GM23338 (cell line): ENCODE results near the gene TRIOBP. TPM values are rescaled to one million over a fixed set of nuclear protein-coding genes. Genes with fewer than 3 reads are reported as not detected.

Source experiments
- ATAC-seq: fragments of 200-7000 bp; cut with Tn5 transposase; 3 replicates; pipeline ENCODE4 v1.9.1; 2020
- DNase-seq: peaks from one replicate; pipeline ENCODE4 v3.0.0-alpha.2; 2015; ENCODE audit warnings: low spot score
- H2AFZ ChIP-seq: fragments of 200-600 bp; sonication (generic); 2 replicates; pipeline ENCODE4 v1.8.0; 2016; ENCODE audit warnings: antibody characterized with exemption, mild to moderate bottlenecking, moderate library complexity
- H3F3A ChIP-seq: fragments of 200-600 bp; sonication (generic); replicated peaks from 2 replicates; pipeline ENCODE4 v1.8.0; 2017; ENCODE audit warnings: antibody characterized with exemption, mixed run types, low read depth
- H3K27ac ChIP-seq: fragments of 200-600 bp; sonication (generic); 2 replicates; pipeline ENCODE4 v1.6.1; 2016; ENCODE audit warnings: low read depth
- H3K27me3 ChIP-seq: fragments of 200-600 bp; sonication (generic); 2 replicates; pipeline ENCODE4 v1.8.0; 2016; ENCODE audit warnings: mild to moderate bottlenecking, mixed run types, moderate library complexity; ENCODE audit not compliant: insufficient read depth
- H3K36me3 ChIP-seq: fragments of 200-600 bp; sonication (generic); 2 replicates; pipeline ENCODE4 v1.8.0; 2016; ENCODE audit warnings: mild to moderate bottlenecking; ENCODE audit not compliant: insufficient read depth
- H3K4me1 ChIP-seq: fragments of 200-600 bp; sonication (generic); 2 replicates; pipeline ENCODE4 v1.8.0; 2016; ENCODE audit warnings: mild to moderate bottlenecking, moderate library complexity; ENCODE audit not compliant: insufficient read depth
- H3K4me2 ChIP-seq: fragments of 200-600 bp; sonication (generic); 2 replicates; pipeline ENCODE4 v1.7.1; 2017; ENCODE audit warnings: mixed run types
- H3K4me3 ChIP-seq: fragments of 200-600 bp; sonication (generic); 2 replicates; pipeline ENCODE4 v1.6.1; 2016; ENCODE audit warnings: mixed run types
- H3K79me2 ChIP-seq: fragments of 200-600 bp; sonication (generic); replicated peaks from 2 replicates; pipeline ENCODE4 v1.8.0; 2017; ENCODE audit warnings: mild to moderate bottlenecking; ENCODE audit not compliant: insufficient read depth
- H3K9me2 ChIP-seq: fragments of 200-600 bp; sonication (generic); 2 replicates; pipeline ENCODE4 v1.8.0; 2017; ENCODE audit not compliant: insufficient read depth
- H4K20me1 ChIP-seq: fragments of 200-600 bp; sonication (generic); replicated peaks from 2 replicates; pipeline ENCODE4 v1.8.0; 2017; ENCODE audit warnings: mild to moderate bottlenecking; ENCODE audit not compliant: insufficient read depth
- H3K27ac Mint-ChIP-seq: 2 replicates; pipeline ENCODE4 v1.8.0; 2020; ENCODE audit warnings: inconsistent platforms, mild to moderate bottlenecking, moderate library complexity, mixed read lengths
- H3K27me3 Mint-ChIP-seq: 3 replicates; pipeline ENCODE4 v1.8.0; 2022; ENCODE audit warnings: low read depth, mild to moderate bottlenecking, moderate library complexity, mixed read lengths, inconsistent platforms; ENCODE audit not compliant: insufficient read depth, poor library complexity
- H3K36me3 Mint-ChIP-seq: 3 replicates; pipeline ENCODE4 v1.8.0; 2021; ENCODE audit warnings: low read depth, mild to moderate bottlenecking, inconsistent platforms, moderate library complexity, mixed read lengths
- H3K4me1 Mint-ChIP-seq: 3 replicates; pipeline ENCODE4 v1.8.0; 2020; ENCODE audit warnings: mild to moderate bottlenecking, inconsistent platforms, mixed read lengths
- H3K4me3 Mint-ChIP-seq: 3 replicates; pipeline ENCODE4 v1.8.0; 2021; ENCODE audit warnings: moderate library complexity, mild to moderate bottlenecking, inconsistent platforms, mixed read lengths
- H3K9me3 Mint-ChIP-seq: 3 replicates; pipeline ENCODE4 v1.8.0; 2020; ENCODE audit warnings: moderate library complexity, mild to moderate bottlenecking, inconsistent platforms, mixed read lengths
- CREB1 ChIP-seq: fragments of 250-450 bp; sonication (Bioruptor Pico); IDR thresholded peaks from 2 replicates; pipeline ENCODE4 v1.5.0; 2020; ENCODE audit warnings: low read depth, mild to moderate bottlenecking, moderate library complexity
- CTCF ChIP-seq, 2 experiments: fragments of 200-600 bp in 1 of 2; sonication (generic) in 1 of 2; conservative IDR thresholded peaks; 2 replicates each; pipeline versions ENCODE4 v1.5.1 to v1.6.1; 2016 to 2017; ENCODE audit warnings: antibody characterized with exemption in 2 of 2, low read depth in 2 of 2, mild to moderate bottlenecking in 2 of 2, moderate library complexity in 1 of 2
- ETS1 ChIP-seq: IDR thresholded peaks from 2 replicates; pipeline ENCODE4 v1.6.1; 2016; ENCODE audit warnings: antibody characterized with exemption
- EZH2 ChIP-seq: fragments of 200-600 bp; sonication (generic); IDR thresholded peaks from one replicate; pipeline ENCODE4 v1.8.0; 2017; ENCODE audit warnings: antibody characterized with exemption, mild to moderate bottlenecking, low read depth; ENCODE audit not compliant: unreplicated experiment
- EZH2phosphoT487 ChIP-seq: fragments of 200-600 bp; sonication (generic); IDR thresholded peaks from one replicate; pipeline ENCODE4 v1.8.1; 2018; ENCODE audit warnings: antibody characterized with exemption; ENCODE audit not compliant: unreplicated experiment
- JUNB ChIP-seq: IDR thresholded peaks from one replicate; pipeline ENCODE4 v1.6.1; 2016; ENCODE audit warnings: antibody characterized with exemption; ENCODE audit not compliant: unreplicated experiment
- NANOG ChIP-seq: IDR thresholded peaks from 2 replicates; pipeline ENCODE4 v1.6.1; 2016; ENCODE audit warnings: antibody characterized with exemption, borderline replicate concordance
- POLR2AphosphoS5 ChIP-seq: IDR thresholded peaks from 2 replicates; pipeline ENCODE4 v1.6.1; 2016; ENCODE audit warnings: antibody characterized with exemption, low read depth
- REST ChIP-seq: IDR thresholded peaks from one replicate; pipeline ENCODE4 v1.6.1; 2018; ENCODE audit warnings: antibody characterized with exemption; ENCODE audit not compliant: unreplicated experiment
- STAT1 ChIP-seq: IDR thresholded peaks from one replicate; pipeline ENCODE4 v1.6.1; 2016; ENCODE audit warnings: antibody characterized with exemption; ENCODE audit not compliant: unreplicated experiment
- ZNF114 ChIP-seq: fragments of 250-450 bp; sonication (Bioruptor Pico); IDR thresholded peaks from 2 replicates; pipeline ENCODE4 v1.5.0; 2020; ENCODE audit warnings: mild to moderate bottlenecking, moderate library complexity
- ZNF331 ChIP-seq: fragments of 250-450 bp; sonication (Bioruptor Pico); IDR thresholded peaks from 2 replicates; pipeline ENCODE4 v1.5.0; 2020; ENCODE audit warnings: low read depth, mild to moderate bottlenecking, moderate library complexity
- ZNF462 ChIP-seq: fragments of 250-450 bp; sonication (Bioruptor Pico); IDR thresholded peaks from 2 replicates; pipeline ENCODE4 v1.5.0; 2020; ENCODE audit warnings: mild to moderate bottlenecking, moderate library complexity
- polyA plus RNA-seq: library from polyadenylated mRNA; unstranded; fragments of >200 nt; fragmentation: Nextera tagmentation; extraction: Ambion mirVana; gene quantifications from 2 replicates; pipeline ENCODE4 v1.2.1, GENCODE V29; 2016
- total RNA-seq: library from RNA; depleted of rRNA; stranded (reverse); fragments of >200 nt; shearing (Covaris generic); gene quantifications from 2 replicates; pipeline ENCODE4 v1.2.3, GENCODE V29; 2014

The TRIOBP gene
- total and polyA plus RNA-seq, 2 experiments from 2014 or later: 21.4 to 48.4 TPM

- Mint-ChIP-seq H3K27me3 (peaks cover 10% of the 10 kb centered on the region), H3K4me3 (no peak overlapping the region)
Observed at GRCh38 chr22:37765498-37765897, 68.7 kb downstream of the TRIOBP start.

More at GRCh38 chr22:37765498-37765897, 68.7 kb downstream of the TRIOBP start:
- Histone ChIP-seq H3K79me2 (no peaks in the 10 kb centered on the region), H2AFZ (no peak overlapping the region), H3K9me2 (no peaks in the 10 kb centered on the region), H3K4me3 (no peak overlapping the region), H3K27me3 (no peaks in the 10 kb centered on the region), H3K27ac (no peak overlapping the region), H3F3A (no peaks in the 10 kb centered on the region), H3K4me1 (no peaks in the 10 kb centered on the region), H3K4me2 (no peak overlapping the region), H3K36me3 (no peaks in the 10 kb centered on the region; the same call in 1 of the 2 replicates), H4K20me1 (no peaks in the 10 kb centered on the region)
- Mint-ChIP-seq H3K4me1 (no peaks in the 10 kb centered on the region), H3K27ac (no peak overlapping the region), H3K9me3 (no peaks in the 10 kb centered on the region), H3K36me3 (peaks cover 21% of the 10 kb centered on the region)
- TF ChIP-seq ZNF331 (CRISPR knock-in tag): no peak
- TF ChIP-seq EZH2: no peak
- TF ChIP-seq CTCF (conservative IDR thresholded peaks at IDR 0.05; ENCODE audit: low read depth in 2 of 2): no peak
- TF ChIP-seq CREB1 (CRISPR knock-in tag): no peak
- no peak for TF ChIP-seq POLR2AphosphoS5
- TF ChIP-seq NANOG: no peak
- TF ChIP-seq REST: no peak
- TF ChIP-seq ZNF462 (CRISPR knock-in tag): no peak
- no peak for TF ChIP-seq JUNB
- TF ChIP-seq ETS1: no peak
- TF ChIP-seq STAT1: no peak
- TF ChIP-seq EZH2phosphoT487: no peak
- no peak for TF ChIP-seq ZNF114 (CRISPR knock-in tag)
- ATAC-seq (no peak), DNase-seq (no peak)
